SK-N-SH treated with all-trans-retinoic acid at 6 μM for 48 hours (cell line): ENCODE results near the gene GINM1.

Experiments used
- ATAC-seq: fragments of 200-7000 bp; cut with Tn5 transposase; 3 replicates; pipeline ENCODE4 v1.9.1; 2020; ENCODE audit warnings: mild to moderate bottlenecking, moderate library complexity
- ARNTL ChIP-seq: fragments of 450-650 bp; formaldehyde crosslinking; IDR thresholded peaks from 2 replicates; pipeline ENCODE4 v1.5.0; 2020; ENCODE audit warnings: low read depth, mild to moderate bottlenecking, moderate library complexity, borderline replicate concordance
- BACH2 ChIP-seq: fragments of 250-450 bp; sonication (Bioruptor Pico); IDR thresholded peaks from 2 replicates; pipeline ENCODE4 v1.9.0; 2021; ENCODE audit warnings: mild to moderate bottlenecking, borderline replicate concordance
- CSDC2 ChIP-seq: fragments of 250-450 bp; sonication (Bioruptor Pico); IDR thresholded peaks from 2 replicates; pipeline ENCODE4 v1.5.0; 2020; ENCODE audit warnings: mild to moderate bottlenecking, moderate library complexity
- ESRRG ChIP-seq: fragments of 250-450 bp; sonication (Bioruptor Pico); IDR thresholded peaks from 2 replicates; pipeline ENCODE4 v1.6.1; 2021; ENCODE audit warnings: mild to moderate bottlenecking
- ISL1 ChIP-seq: fragments of 250-450 bp; sonication (Bioruptor Pico); IDR thresholded peaks from 2 replicates; pipeline ENCODE4 v2.1.2; 2022; ENCODE audit warnings: mild to moderate bottlenecking, moderate library complexity
- PATZ1 ChIP-seq: fragments of 250-450 bp; sonication (Bioruptor Pico); IDR thresholded peaks from 2 replicates; pipeline ENCODE4 v1.8.0; 2020; ENCODE audit warnings: mild to moderate bottlenecking, moderate library complexity, borderline replicate concordance
- PPARA ChIP-seq: fragments of 250-450 bp; sonication (Bioruptor Pico); IDR thresholded peaks from 2 replicates; pipeline ENCODE4 v1.5.0; 2020; ENCODE audit warnings: mild to moderate bottlenecking, borderline replicate concordance
- RARB ChIP-seq: fragments of 250-450 bp; sonication (Bioruptor Pico); IDR thresholded peaks from 2 replicates; pipeline ENCODE4 v1.8.0; 2021; ENCODE audit warnings: mild to moderate bottlenecking, moderate library complexity
- SNAI2 ChIP-seq: fragments of 250-450 bp; sonication (Bioruptor Pico); IDR thresholded peaks from 2 replicates; pipeline ENCODE4 v1.5.0; 2020; ENCODE audit warnings: mild to moderate bottlenecking, moderate library complexity
- TOX ChIP-seq: fragments of 250-450 bp; sonication (Bioruptor Pico); IDR thresholded peaks from 2 replicates; pipeline ENCODE4 v1.8.0; 2021; ENCODE audit warnings: mild to moderate bottlenecking, moderate library complexity, borderline replicate concordance
- TSHZ2 ChIP-seq: fragments of 250-450 bp; sonication (Bioruptor Pico); IDR thresholded peaks from 2 replicates; pipeline ENCODE4 v1.5.0; 2020; ENCODE audit warnings: mild to moderate bottlenecking, moderate library complexity
- ZC3H10 ChIP-seq: fragments of 250-450 bp; sonication (Bioruptor Pico); IDR thresholded peaks from 2 replicates; pipeline ENCODE4 v1.5.1; 2021; ENCODE audit warnings: mild to moderate bottlenecking, moderate library complexity
- ZFP3 ChIP-seq: fragments of 250-450 bp; sonication (Bioruptor Pico); IDR thresholded peaks from 2 replicates; pipeline ENCODE4 v1.5.0; 2020; ENCODE audit warnings: mild to moderate bottlenecking, moderate library complexity
- ZNF565 ChIP-seq: fragments of 450-650 bp; formaldehyde crosslinking; conservative IDR thresholded peaks from 2 replicates; pipeline ENCODE4 v1.5.0; 2020; ENCODE audit warnings: low read depth, mild to moderate bottlenecking, moderate library complexity
- ZNF8 ChIP-seq: fragments of 450-650 bp; formaldehyde crosslinking; IDR thresholded peaks from 2 replicates; pipeline ENCODE4 v1.5.0; 2020; ENCODE audit warnings: mild to moderate bottlenecking, moderate library complexity
- TF ChIP-seq, protein P1 (sequence below): fragments of 250-450 bp; sonication (Bioruptor Pico); IDR thresholded peaks from 2 replicates; pipeline ENCODE4 v1.8.0; 2021; ENCODE audit warnings: low read depth, mild to moderate bottlenecking, moderate library complexity, borderline replicate concordance
- TF ChIP-seq, protein P2 (sequence below): fragments of 250-450 bp; sonication (Bioruptor Pico); IDR thresholded peaks from 2 replicates; pipeline ENCODE4 v1.5.1; 2020; ENCODE audit warnings: low read depth, mild to moderate bottlenecking, moderate library complexity

Gene GINM1

GRCh38 chr6:149560736-149561135 lies 5.4 kb upstream of the GINM1 start:
- peak; percentile 76 for ATAC-seq

DNA sequence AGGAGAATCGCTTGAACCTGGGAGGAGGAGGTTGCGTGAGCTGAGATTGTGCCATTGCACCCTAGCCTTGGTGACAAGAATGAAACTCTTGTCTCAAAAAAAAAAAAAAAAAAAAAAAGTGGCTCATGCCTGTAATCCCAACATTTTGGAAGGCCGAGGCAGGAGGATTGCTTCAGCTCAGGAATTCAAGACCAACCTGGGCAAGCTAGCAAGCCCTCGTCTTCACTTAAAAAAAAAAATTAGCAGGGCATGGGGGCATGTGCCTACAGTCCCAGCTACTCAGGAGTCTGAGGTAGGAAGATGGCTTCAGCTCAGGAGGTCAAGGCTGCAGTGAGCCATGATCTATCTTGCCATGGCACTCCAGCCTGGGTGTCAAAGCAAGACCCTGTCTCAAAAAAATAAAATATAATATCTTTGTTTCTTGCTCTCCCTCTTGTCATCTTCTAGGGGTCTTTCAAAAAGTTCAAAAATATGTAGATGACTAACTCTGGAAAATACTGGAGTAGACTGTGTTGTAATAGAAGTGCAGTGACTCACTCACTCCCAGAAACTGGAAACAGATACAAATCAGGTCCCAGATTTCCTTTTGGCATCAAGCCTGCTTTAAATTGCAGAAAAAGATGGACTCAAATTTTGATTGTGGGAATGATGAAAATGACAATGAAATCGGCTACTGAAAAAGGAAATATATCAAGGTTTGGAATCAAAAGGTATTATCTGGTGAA lies 2.8 kb upstream of the GINM1 start:
- peak; percentile 53; the same call in 1 of the 2 replicates for TF ChIP-seq ISL1 (CRISPR knock-in tag)
- no peak for TF ChIP-seq BACH2 (CRISPR knock-in tag)
- ATAC-seq, result peak; percentile 11; the same call in 2 of the 3 replicates

More at GRCh38 chr6:149560736-149561135, 5.4 kb upstream of the GINM1 start:
- TF ChIP-seq CSDC2 (CRISPR knock-in tag), result no peak
- TF ChIP-seq ZNF8 (CRISPR knock-in tag), result no peak
- no peak for TF ChIP-seq SNAI2 (CRISPR knock-in tag)
- TF ChIP-seq ZC3H10 (CRISPR knock-in tag), result no peak
- no peak for TF ChIP-seq ISL1 (CRISPR knock-in tag)
- TF ChIP-seq, protein P1, sequence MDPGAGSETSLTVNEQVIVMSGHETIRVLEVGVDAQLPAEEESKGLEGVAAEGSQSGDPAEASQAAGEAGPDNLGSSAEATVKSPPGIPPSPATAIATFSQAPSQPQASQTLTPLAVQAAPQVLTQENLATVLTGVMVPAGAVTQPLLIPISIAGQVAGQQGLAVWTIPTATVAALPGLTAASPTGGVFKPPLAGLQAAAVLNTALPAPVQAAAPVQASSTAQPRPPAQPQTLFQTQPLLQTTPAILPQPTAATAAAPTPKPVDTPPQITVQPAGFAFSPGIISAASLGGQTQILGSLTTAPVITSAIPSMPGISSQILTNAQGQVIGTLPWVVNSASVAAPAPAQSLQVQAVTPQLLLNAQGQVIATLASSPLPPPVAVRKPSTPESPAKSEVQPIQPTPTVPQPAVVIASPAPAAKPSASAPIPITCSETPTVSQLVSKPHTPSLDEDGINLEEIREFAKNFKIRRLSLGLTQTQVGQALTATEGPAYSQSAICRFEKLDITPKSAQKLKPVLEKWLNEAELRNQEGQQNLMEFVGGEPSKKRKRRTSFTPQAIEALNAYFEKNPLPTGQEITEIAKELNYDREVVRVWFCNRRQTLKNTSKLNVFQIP (CRISPR knock-in tag), result no peak
- TF ChIP-seq, protein P2, sequence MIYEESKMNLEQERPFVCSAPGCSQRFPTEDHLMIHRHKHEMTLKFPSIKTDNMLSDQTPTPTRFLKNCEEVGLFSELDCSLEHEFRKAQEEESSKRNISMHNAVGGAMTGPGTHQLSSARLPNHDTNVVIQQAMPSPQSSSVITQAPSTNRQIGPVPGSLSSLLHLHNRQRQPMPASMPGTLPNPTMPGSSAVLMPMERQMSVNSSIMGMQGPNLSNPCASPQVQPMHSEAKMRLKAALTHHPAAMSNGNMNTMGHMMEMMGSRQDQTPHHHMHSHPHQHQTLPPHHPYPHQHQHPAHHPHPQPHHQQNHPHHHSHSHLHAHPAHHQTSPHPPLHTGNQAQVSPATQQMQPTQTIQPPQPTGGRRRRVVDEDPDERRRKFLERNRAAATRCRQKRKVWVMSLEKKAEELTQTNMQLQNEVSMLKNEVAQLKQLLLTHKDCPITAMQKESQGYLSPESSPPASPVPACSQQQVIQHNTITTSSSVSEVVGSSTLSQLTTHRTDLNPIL (CRISPR knock-in tag), result no peak
- no peak for TF ChIP-seq RARB (CRISPR knock-in tag)
- no peak for TF ChIP-seq ZFP3
- TF ChIP-seq ARNTL (CRISPR knock-in tag), result no peak
- no peak for TF ChIP-seq ZNF565 (CRISPR knock-in tag)
- no peak for TF ChIP-seq PPARA (CRISPR knock-in tag)
- TF ChIP-seq TSHZ2 (CRISPR knock-in tag), result no peak
- TF ChIP-seq BACH2 (CRISPR knock-in tag), result no peak

DNA sequence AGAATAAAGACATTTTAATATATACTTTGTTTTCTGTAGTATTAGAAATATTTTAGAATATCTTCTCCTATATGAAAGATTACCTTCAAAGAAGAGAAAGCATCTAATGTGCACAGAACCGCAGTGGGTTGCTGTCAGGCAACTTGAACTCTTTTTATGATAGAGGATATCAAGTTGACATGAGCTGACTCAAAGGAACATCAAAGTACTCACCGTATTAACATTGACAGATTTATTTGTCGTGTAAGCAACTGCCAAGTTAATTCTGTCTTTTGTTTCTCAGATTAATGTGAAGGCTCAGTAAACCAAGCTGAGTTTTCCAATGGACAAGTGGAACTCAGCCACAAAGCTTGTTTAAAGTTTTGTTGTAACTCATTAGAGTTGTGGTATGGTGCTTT lies 2.2 kb upstream of the GINM1 start:
- no peak for ATAC-seq
- no peak for TF ChIP-seq ESRRG (CRISPR knock-in tag)
- no peak for TF ChIP-seq RARB (CRISPR knock-in tag)
- no peak for TF ChIP-seq PATZ1 (CRISPR knock-in tag)
- TF ChIP-seq ZNF8 (CRISPR knock-in tag), result no peak
- TF ChIP-seq, protein P1 (CRISPR knock-in tag), result no peak
- no peak for TF ChIP-seq TOX
- TF ChIP-seq BACH2 (CRISPR knock-in tag), result no peak
- no peak for TF ChIP-seq ZNF565 (CRISPR knock-in tag)
- TF ChIP-seq ISL1 (CRISPR knock-in tag), result no peak
- no peak for TF ChIP-seq ZFP3
- no peak for TF ChIP-seq ARNTL (CRISPR knock-in tag)
- no peak for TF ChIP-seq SNAI2 (CRISPR knock-in tag)
- TF ChIP-seq TSHZ2 (CRISPR knock-in tag), result no peak
- TF ChIP-seq, protein P2 (CRISPR knock-in tag), result no peak
